WTC11 (cell line): ENCODE data around the gene SHISA9. TPM values are rescaled to one million over a fixed set of nuclear protein-coding genes. Genes with fewer than 3 reads are reported as not detected.

Source experiments
- ATAC-seq: fragments of 200-7000 bp; cut with Tn5 transposase; 2 replicates; pipeline ENCODE4 v1.10.0; 2021; ENCODE audit warnings: mild to moderate bottlenecking, moderate library complexity
- CTCF ChIA-PET: fragments of 300-600 bp; sonication (Branson Sonifier 250); formaldehyde crosslinking; loops from one replicate; lab custom pipeline; 2021; ENCODE audit warnings: antibody characterized with exemption; lab: Charles Lee
- POLR2A ChIA-PET: fragments of 350-600 bp; sonication (Branson Sonifier 250); formaldehyde crosslinking; loops from one replicate; lab custom pipeline; 2021; ENCODE audit warnings: antibody characterized with exemption; lab: Charles Lee
- DNase-seq: peaks from one replicate; pipeline ENCODE4 v3.0.0; 2021; ENCODE audit warnings: low spot score
- H3K27ac Mint-ChIP-seq: 2 replicates; pipeline ENCODE4 v1.8.0; 2021; ENCODE audit warnings: mixed read lengths
- H3K27me3 Mint-ChIP-seq: 2 replicates; pipeline ENCODE4 v1.8.0; 2021; ENCODE audit warnings: low read depth, mild to moderate bottlenecking, moderate library complexity, mixed read lengths
- H3K36me3 Mint-ChIP-seq: 2 replicates; pipeline ENCODE4 v1.8.0; 2021; ENCODE audit warnings: mixed read lengths
- H3K4me1 Mint-ChIP-seq: 2 replicates; pipeline ENCODE4 v1.8.0; 2022; ENCODE audit warnings: mixed read lengths
- H3K4me3 Mint-ChIP-seq: 2 replicates; pipeline ENCODE4 v1.8.0; 2021; ENCODE audit warnings: mild to moderate bottlenecking, moderate library complexity, mixed read lengths
- H3K9me3 Mint-ChIP-seq: 2 replicates; pipeline ENCODE4 v1.8.0; 2021; ENCODE audit warnings: mixed read lengths
- AFF4 ChIP-seq: sonication (generic); formaldehyde crosslinking; IDR thresholded peaks from 2 replicates; pipeline ENCODE4 v1.8.1; 2023; ENCODE audit warnings: mild to moderate bottlenecking, missing genetic modification reagents, borderline replicate concordance
- ATF1 ChIP-seq: sonication (generic); formaldehyde crosslinking; IDR thresholded peaks from 2 replicates; pipeline ENCODE4 v1.8.1; 2023; ENCODE audit warnings: mild to moderate bottlenecking, moderate library complexity, missing genetic modification reagents
- EMX1 ChIP-seq: fragments of 250-450 bp; sonication (Bioruptor Pico); IDR thresholded peaks from 2 replicates; pipeline ENCODE4 v1.8.0; 2021; ENCODE audit warnings: mild to moderate bottlenecking
- ERG ChIP-seq: fragments of 250-450 bp; sonication (Bioruptor Pico); IDR thresholded peaks from 2 replicates; pipeline ENCODE4 v1.8.0; 2021; ENCODE audit warnings: mild to moderate bottlenecking
- ETV6 ChIP-seq: sonication (generic); formaldehyde crosslinking; IDR thresholded peaks from 2 replicates; pipeline ENCODE4 v1.8.1; 2022; ENCODE audit warnings: mild to moderate bottlenecking, missing genetic modification reagents
- GABPB1 ChIP-seq: sonication (generic); formaldehyde crosslinking; IDR thresholded peaks from 2 replicates; pipeline ENCODE4 v1.8.1; 2023; ENCODE audit warnings: mild to moderate bottlenecking, missing genetic modification reagents
- MAX ChIP-seq: sonication (generic); formaldehyde crosslinking; IDR thresholded peaks from 2 replicates; pipeline ENCODE4 v1.8.0; 2022; ENCODE audit warnings: mild to moderate bottlenecking, missing genetic modification reagents
- NFATC4 ChIP-seq: fragments of 250-450 bp; sonication (Bioruptor Pico); IDR thresholded peaks from 2 replicates; pipeline ENCODE4 v1.9.0; 2021; ENCODE audit warnings: mild to moderate bottlenecking
- PREB ChIP-seq: sonication (generic); formaldehyde crosslinking; IDR thresholded peaks from 2 replicates; pipeline ENCODE4 v1.8.1; 2022; ENCODE audit warnings: mild to moderate bottlenecking, missing genetic modification reagents, moderate library complexity, borderline replicate concordance
- SOX15 ChIP-seq: fragments of 250-450 bp; sonication (Bioruptor Pico); IDR thresholded peaks from 2 replicates; pipeline ENCODE4 v1.9.0; 2021; ENCODE audit warnings: mild to moderate bottlenecking
- USF2 ChIP-seq: sonication (generic); formaldehyde crosslinking; IDR thresholded peaks from 2 replicates; pipeline ENCODE4 v1.8.1; 2023; ENCODE audit warnings: mild to moderate bottlenecking, missing genetic modification reagents, moderate library complexity
- ZBTB43 ChIP-seq: sonication (generic); formaldehyde crosslinking; IDR thresholded peaks from 2 replicates; pipeline ENCODE4 v1.8.1; 2023; ENCODE audit warnings: mild to moderate bottlenecking, missing genetic modification reagents
- ZNF121 ChIP-seq: sonication (generic); formaldehyde crosslinking; IDR thresholded peaks from 2 replicates; pipeline ENCODE4 v1.8.0; 2023; ENCODE audit warnings: missing genetic modification reagents
- ZNF138 ChIP-seq: sonication (generic); formaldehyde crosslinking; conservative IDR thresholded peaks from 2 replicates; pipeline ENCODE4 v1.8.1; 2022; ENCODE audit warnings: mild to moderate bottlenecking, moderate library complexity, missing genetic modification reagents
- ZNF423 ChIP-seq: fragments of 250-450 bp; sonication (Bioruptor Pico); IDR thresholded peaks from 2 replicates; pipeline ENCODE4 v2.1.2; 2022; ENCODE audit warnings: mild to moderate bottlenecking, moderate library complexity
- ZNF532 ChIP-seq: fragments of 250-450 bp; sonication (Bioruptor Pico); IDR thresholded peaks from 2 replicates; pipeline ENCODE4 v1.9.0; 2021; ENCODE audit warnings: mild to moderate bottlenecking, borderline replicate concordance
- ZSCAN18 ChIP-seq: fragments of 250-450 bp; sonication (Bioruptor Pico); IDR thresholded peaks from 2 replicates; pipeline ENCODE4 v2.1.2; 2022; ENCODE audit warnings: mild to moderate bottlenecking, moderate library complexity
- total RNA-seq: library from RNA; stranded (reverse); gene quantifications from 3 replicates; pipeline ENCODE4 v1.2.3, GENCODE V29; 2021

Gene SHISA9
- total RNA-seq, 1 experiment from 2014 or later = 37.5 TPM

- TF ChIP-seq AFF4 (CRISPR knock-in tag) = no peak
- no peak for TF ChIP-seq ZNF423 (CRISPR knock-in tag)
- TF ChIP-seq ATF1 (CRISPR knock-in tag) = no peak
- TF ChIP-seq ZNF138 (CRISPR knock-in tag) = no peak
- TF ChIP-seq SOX15 (CRISPR knock-in tag) = no peak
- TF ChIP-seq ZNF532 (CRISPR knock-in tag) = no peak
- no peak for TF ChIP-seq GABPB1 (CRISPR knock-in tag)
- TF ChIP-seq USF2 = no peak
- no peak for TF ChIP-seq ZNF121 (CRISPR knock-in tag)
- TF ChIP-seq, all 79 proteins: peak for 0
Measured at GRCh38 chr16:12951392-12951791, 50.0 kb downstream of the SHISA9 start (continued).

GRCh38 chr16:12951976-12952375 is 50.6 kb downstream of the SHISA9 start:
- POLR2A ChIA-PET = no interaction called here
- no peak overlapping the region for H3K4me3 Mint-ChIP-seq
- TF ChIP-seq ZNF138 (CRISPR knock-in tag) (no peak), NFATC4 (CRISPR knock-in tag) (no peak), PREB (CRISPR knock-in tag) (no peak), ZBTB43 (CRISPR knock-in tag) (no peak), ERG (CRISPR knock-in tag) (no peak), ZNF532 (CRISPR knock-in tag) (no peak), ZSCAN18 (CRISPR knock-in tag) (no peak), MAX (CRISPR knock-in tag) (no peak), EMX1 (CRISPR knock-in tag) (no peak), ETV6 (CRISPR knock-in tag) (no peak)

More at GRCh38 chr16:12951976-12952375, 50.6 kb downstream of the SHISA9 start:
- DNase-seq (no peak), ATAC-seq (no peak)
- H3K4me1 Mint-ChIP-seq = peaks cover 40% of the 10 kb centered on the region
- peaks cover 8% of the 10 kb centered on the region; the same call in 1 of the 2 replicates for H3K36me3 Mint-ChIP-seq
- peaks cover 12% of the 10 kb centered on the region for H3K9me3 Mint-ChIP-seq
- H3K27me3 Mint-ChIP-seq = no peaks in the 10 kb centered on the region
- CTCF ChIA-PET = interaction anchor here (0.7 kb wide), 1 partner anchor 44 kb away, joined by 3 read pairs; no protein-coding TSS in a partner anchor
- no peak overlapping the region for H3K27ac Mint-ChIP-seq
